ENCODE results near the gene CDK6.

DNA sequence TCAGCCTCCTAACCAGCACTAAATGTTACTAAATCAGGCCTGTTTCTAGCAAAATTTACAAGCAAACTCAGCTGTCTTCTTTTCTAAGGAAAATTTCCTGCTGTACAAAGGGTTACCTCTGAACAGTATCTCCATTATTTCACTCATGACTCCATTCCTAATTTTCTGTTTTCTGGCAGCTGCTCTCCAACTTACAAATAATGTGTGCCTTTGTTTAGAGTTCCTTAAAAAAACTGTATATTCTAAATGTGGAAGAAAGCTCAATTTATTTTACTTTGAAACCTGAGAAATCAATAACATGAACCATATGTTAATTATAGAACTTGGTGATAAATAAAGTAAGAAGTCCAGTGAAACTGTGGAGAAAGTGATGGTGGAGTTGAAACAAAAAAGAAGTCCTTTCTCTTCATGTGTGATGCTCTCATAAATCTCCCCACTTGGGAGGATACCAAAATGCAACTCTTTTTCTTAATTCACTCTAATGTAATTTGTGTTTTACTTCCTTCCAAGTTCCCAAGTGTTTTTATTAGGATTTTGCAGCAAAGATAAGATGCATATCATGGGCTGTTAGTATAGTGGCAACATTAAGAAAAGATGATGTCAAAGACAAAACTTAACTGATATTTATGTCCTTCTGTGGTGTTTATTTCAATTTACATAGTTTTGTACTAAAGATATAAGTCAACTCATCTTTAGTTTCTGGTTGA is 74.8 kb downstream of the CDK6 start:
- TF ChIP-seq POLR2A (IDR thresholded peaks at IDR 0.05) (no peak), POLR2AphosphoS5 (IDR thresholded peaks at IDR 0.05) (no peak), EP300 (IDR thresholded peaks at IDR 0.05) (no peak)
- TF ChIP-seq, protein P1, sequence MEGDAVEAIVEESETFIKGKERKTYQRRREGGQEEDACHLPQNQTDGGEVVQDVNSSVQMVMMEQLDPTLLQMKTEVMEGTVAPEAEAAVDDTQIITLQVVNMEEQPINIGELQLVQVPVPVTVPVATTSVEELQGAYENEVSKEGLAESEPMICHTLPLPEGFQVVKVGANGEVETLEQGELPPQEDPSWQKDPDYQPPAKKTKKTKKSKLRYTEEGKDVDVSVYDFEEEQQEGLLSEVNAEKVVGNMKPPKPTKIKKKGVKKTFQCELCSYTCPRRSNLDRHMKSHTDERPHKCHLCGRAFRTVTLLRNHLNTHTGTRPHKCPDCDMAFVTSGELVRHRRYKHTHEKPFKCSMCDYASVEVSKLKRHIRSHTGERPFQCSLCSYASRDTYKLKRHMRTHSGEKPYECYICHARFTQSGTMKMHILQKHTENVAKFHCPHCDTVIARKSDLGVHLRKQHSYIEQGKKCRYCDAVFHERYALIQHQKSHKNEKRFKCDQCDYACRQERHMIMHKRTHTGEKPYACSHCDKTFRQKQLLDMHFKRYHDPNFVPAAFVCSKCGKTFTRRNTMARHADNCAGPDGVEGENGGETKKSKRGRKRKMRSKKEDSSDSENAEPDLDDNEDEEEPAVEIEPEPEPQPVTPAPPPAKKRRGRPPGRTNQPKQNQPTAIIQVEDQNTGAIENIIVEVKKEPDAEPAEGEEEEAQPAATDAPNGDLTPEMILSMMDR (IDR thresholded peaks at IDR 0.05), result no peak
